A673 (cell line): Measurements from ENCODE around the gene ENTPD2.

ENCODE experiments used
- CTCF ChIP-seq: fragments of 300-800, 200-600 bp; sonication (generic); conservative IDR thresholded peaks from 2 replicates; pipeline ENCODE4 v1.5.1; 2017; ENCODE audit warnings: low read depth, mild to moderate bottlenecking, antibody characterized with exemption, low read length, moderate library complexity, mixed read lengths
- EZH2 ChIP-seq: fragments of 200-600 bp; sonication (generic); IDR thresholded peaks from 2 replicates; pipeline ENCODE4 v1.6.1; 2017; ENCODE audit warnings: borderline replicate concordance, low read depth, mild to moderate bottlenecking, mixed read lengths, antibody characterized with exemption, low read length; ENCODE audit not compliant: poor library complexity, severe bottlenecking

- no peak for TF ChIP-seq CTCF
- TF ChIP-seq EZH2 = no peak
Observed at GRCh38 chr9:137001857-137002645, 51.8 kb downstream of the ENTPD2 start.
